DLD1 (cell line): Measurements from ENCODE around the gene CHST2.

Experiments
- in situ Hi-C: cut with HindIII; loops from 2 replicates; pipeline ENCODE4 v1.10.0; 2017; ENCODE audit warnings: low sequenced_read_pairs

Gene CHST2

GRCh38 chr3:143128227-143128955, 8.8 kb downstream of the CHST2 start:
- in situ Hi-C loops = no loop called here

DNA sequence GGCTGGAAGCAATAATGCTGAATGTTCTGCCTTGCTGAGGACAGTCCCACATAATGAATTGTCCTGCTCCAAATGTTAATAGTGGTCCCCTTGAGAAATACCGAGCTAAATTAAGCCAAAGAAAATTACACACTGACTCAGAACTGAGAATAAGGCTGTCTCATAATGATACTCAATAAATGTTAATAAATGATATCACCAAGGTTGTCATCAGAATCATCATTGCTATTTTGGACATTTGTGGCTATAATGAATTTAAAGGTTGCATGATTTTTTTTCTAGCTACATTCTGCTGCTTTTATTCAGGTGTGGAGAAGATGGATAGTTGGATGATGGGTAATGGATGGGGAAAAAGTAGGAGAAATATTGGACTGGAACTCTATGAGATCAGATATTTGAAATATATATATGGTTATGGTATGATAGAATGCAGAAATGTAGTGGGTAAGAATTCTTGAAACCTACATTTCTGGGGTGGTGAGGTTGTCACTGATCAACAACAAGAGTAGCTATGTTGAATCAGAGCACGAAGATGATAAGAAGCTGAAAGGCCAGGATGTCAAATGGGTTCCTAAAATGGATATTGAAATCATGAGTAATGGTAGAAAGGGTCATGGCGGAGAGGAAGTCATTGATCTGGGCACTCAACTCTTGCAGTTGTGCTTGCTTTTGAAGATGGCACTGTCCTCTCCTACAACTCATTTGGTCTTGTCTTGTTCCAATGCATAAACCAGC, 12.8 kb downstream of the CHST2 start:
- in situ Hi-C loops = no loop called here

GRCh38 chr3:143134471-143134870, 14.9 kb downstream of the CHST2 start:
- in situ Hi-C loops = no loop called here

DNA sequence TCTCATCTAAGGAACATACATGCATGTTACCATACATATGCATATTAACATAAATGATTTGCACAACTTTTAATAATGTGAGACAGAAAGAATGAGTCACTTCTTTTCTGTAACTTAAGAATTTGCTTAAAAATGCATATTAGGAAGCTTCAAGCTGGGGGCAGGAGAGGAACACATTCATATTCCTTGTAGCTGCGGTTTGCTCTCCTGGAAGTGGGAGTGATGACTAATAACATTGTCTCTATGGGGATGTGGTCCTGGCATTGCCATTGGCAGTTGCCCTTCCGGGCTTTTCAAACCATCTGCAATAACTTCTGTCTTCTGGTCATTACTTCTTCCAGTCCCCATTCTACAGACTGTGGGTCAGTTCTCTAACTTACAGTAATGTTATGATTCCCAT, 15.6 kb downstream of the CHST2 start:
- in situ Hi-C loops = no loop called here

DNA sequence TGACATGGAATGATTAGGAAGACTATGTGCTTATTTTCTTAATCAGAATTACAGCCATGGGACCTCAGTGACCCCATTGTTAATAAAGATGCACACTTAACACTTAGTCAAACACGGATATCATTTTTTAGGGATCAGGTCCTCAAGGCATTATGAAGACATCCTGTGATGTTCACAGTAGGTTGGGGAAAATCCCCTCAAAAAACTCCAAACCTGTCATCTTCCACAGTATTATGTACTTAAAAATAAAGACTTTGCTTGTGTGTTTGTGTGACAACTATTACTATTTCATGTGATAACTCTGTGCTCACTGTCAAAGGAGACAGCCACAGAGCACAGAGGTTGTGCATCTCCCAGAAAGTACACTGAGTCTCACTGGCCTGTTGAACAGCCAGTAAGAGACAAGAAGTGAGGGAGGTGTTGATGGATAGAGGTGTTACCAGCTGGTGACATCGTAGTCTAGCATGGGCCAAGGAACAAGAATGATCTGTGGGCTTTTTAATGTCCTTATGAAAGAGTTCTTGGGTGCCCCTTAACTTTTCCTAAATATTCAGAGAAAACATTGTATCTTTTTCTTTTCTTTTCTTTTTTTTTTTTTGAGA, 18.0 kb downstream of the CHST2 start:
- in situ Hi-C loops = no loop called here

- in situ Hi-C loops = no loop called here
Measured at GRCh38 chr3:143138953-143139352, 19.4 kb downstream of the CHST2 start.

DNA sequence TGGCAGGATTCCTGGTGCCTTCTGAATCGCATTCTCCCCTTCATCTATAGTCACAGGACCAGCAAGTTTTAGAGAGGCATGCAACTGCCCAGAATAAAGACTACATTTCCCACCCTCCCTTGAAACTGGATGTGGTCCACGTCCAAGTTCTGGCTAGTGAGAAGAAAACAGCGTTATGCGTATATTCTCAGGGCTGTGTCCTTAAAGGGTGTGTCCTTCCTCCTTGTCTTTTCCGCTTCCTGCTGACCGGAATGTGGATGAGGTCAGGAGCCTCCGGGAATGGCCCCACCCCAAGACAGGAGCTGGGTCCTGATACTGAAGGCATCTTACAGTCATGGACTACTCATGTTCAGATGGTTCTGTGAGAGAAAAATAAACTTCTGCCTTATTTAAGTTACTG, 20.2 kb downstream of the CHST2 start:
- in situ Hi-C loops = no loop called here

- in situ Hi-C loops = no loop called here
Measured at GRCh38 chr3:143140550-143140949, 21.0 kb downstream of the CHST2 start.

- in situ Hi-C loops = no loop called here
Measured at GRCh38 chr3:143142354-143142753, 22.8 kb downstream of the CHST2 start.

DNA sequence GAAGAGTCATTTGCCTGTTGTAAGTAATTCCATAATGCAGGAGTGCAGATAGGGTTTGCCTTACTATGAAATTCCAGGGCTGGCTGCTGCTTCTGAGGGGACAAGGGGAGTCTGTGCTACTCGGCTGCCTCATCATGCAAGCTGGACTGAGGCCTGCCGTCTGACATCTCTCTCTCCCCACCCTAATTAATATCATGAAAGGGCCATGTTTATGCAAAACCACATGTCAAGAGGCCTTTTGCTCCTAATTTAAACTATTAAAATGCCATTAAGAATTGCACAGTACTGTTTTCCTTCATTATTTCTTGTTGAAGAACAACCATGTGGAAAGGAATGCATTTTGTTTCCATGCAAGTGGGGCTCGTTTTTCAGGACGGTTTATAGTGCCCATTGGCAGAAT, 26.3 kb downstream of the CHST2 start:
- in situ Hi-C loops = no loop called here

- in situ Hi-C loops = no loop called here
Measured at GRCh38 chr3:143146486-143147274, 27.1 kb downstream of the CHST2 start.

GRCh38 chr3:143147707-143148106, 28.1 kb downstream of the CHST2 start:
- in situ Hi-C loops = no loop called here

GRCh38 chr3:143150071-143150470, 30.5 kb downstream of the CHST2 start:
- in situ Hi-C loops = no loop called here

DNA sequence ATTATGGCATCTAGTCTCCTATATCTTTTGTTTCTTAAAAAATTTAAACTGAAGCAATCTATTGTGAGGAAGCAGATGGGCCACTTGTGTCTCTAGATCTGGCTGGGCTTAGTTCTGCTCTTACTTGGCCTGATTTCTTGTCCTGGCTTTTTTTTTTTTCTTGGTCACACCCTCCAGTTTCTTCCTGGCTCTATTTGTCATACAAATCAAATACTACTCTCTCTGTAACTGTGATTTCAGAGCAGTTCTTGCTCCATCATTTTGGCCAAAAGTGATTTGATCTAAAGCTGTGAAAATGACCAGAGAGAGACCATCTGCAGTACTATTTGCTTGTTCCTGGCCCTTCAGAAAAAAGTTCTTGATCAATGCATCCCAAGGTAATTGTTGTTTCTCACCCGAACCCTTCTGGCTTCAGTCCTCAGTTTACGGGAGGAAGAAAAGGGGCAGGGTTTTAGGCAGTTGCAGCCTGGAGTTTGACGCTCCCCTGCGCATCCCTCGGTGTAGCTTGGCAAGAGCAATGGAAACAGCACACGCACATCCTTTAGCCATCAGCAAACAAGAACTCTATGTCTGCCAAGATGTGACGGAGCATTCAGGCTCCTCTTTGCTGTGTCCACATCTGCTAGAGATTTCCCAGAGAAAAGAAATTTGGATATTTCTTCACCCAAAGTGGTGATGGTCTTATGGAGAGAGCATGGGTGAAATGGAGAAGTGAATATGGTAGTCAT, 31.6 kb downstream of the CHST2 start:
- in situ Hi-C loops = no loop called here

DNA sequence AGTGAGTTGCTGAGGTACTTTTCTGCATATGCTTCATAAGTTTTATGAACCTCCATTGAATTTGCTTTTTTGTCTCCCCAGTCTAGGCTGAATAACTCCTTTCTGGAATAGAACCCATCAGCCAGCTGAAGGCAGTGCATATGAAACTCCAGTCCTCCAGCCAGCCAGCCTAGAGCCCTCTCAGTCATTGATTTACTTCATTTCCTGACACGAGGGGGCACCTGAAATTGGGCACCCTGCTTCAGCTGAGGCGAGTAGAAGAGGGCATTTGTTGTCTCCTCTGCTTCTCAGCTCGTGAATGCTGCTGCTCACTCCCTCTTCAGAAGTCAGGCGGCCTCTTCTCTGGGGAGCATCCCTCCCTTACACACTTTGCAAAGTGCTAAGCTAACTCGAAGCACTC, 32.5 kb downstream of the CHST2 start:
- in situ Hi-C loops = no loop called here

GRCh38 chr3:143155756-143156155, 36.2 kb downstream of the CHST2 start:
- in situ Hi-C loops = no loop called here

DNA sequence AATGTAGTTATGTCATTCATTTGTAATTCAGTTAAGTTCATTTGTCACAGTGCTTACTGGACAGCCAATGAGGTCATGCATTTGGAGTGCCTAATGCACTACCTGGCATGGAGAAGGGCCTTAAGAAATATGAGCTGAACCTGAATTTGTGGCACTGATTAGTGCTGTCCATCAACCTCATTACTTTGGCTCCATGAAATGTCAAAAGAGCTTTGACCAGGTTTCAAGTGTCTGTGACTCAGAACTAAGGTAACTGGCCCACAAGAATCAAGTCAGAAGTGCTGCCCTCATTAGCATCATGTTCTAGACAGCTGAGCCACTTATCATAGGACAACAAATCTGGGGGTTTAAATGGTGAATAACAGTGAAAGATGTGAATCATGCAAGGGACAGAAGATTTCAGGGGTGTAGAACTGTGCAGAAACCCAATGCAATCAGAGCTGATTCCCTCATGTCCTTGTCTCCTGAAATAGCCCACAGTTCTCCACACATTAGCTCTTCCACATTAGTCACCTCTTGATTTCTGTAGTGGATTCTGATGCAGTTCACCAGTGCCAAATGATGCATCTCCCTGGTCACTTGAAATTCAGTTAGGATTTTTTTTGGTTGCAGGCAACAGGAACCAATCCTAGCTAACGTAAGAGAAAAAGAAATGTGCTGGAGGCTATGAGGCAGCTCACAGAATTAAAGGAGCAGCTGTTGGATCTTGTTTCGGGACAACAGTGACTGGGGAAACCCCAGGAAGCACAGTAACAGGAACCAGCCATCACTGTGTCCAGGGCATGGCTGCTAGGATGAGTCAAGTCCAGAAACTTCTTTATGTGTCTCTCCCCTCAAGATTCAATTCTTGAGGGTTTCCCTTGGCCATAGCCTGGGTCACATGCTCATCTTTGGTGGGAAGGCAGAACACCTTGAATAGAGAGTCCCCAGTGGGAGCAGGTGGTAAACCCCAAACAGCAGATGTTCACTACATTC, 38.7 kb downstream of the CHST2 start:
- in situ Hi-C loops = no loop called here

GRCh38 chr3:143160437-143160836, 40.9 kb downstream of the CHST2 start:
- in situ Hi-C loops = no loop called here

GRCh38 chr3:143163562-143164100, 44.1 kb downstream of the CHST2 start:
- in situ Hi-C loops = no loop called here
